HG03103 (cell line): ENCODE results near the gene KRT13.

Experiments
- ATAC-seq: cut with Tn5 transposase; IDR thresholded peaks from one replicate; pipeline ENCODE4 v1.9.1; 2021; ENCODE audit warnings: low read depth; ENCODE audit not compliant: unreplicated experiment

KRT13 gene

DNA sequence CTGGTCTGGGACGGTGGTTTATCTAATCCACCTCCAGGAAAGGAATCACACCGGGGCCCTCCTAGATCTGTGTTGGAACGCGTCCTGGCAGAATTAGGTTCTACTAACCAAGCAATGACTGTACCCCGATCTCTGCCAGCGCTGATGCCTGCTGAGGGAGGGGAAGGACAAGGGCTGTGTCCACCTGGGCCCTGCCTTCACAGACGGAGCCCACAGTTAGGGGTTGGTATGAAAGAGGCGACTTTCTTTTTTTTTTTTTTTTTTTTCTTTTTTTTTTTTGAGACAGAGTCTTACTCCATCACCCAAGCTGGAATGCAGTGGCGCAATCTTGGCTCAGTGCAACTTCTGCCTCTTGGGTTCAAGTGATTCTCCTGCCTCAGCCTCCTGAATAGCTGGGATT, 32.6 kb upstream of the KRT13 start:
- ATAC-seq, result no peak

DNA sequence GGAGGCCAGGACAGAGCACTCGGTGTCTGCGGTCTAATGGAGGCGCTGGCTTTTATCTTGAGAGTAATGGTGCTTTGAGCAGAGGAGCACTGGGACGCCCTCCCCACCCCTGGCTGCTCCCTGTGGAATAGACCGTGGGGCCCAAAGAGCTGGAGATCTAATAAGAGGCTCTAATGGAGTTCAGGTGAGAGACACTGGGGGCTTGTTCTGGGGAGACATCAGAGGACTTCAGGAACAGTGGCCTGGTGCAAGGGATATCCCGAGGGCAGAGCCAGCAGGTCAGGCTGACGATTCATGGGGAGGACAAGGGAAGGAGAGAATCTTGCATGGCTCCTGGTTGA, 32.2 kb upstream of the KRT13 start:
- no peak for ATAC-seq

DNA sequence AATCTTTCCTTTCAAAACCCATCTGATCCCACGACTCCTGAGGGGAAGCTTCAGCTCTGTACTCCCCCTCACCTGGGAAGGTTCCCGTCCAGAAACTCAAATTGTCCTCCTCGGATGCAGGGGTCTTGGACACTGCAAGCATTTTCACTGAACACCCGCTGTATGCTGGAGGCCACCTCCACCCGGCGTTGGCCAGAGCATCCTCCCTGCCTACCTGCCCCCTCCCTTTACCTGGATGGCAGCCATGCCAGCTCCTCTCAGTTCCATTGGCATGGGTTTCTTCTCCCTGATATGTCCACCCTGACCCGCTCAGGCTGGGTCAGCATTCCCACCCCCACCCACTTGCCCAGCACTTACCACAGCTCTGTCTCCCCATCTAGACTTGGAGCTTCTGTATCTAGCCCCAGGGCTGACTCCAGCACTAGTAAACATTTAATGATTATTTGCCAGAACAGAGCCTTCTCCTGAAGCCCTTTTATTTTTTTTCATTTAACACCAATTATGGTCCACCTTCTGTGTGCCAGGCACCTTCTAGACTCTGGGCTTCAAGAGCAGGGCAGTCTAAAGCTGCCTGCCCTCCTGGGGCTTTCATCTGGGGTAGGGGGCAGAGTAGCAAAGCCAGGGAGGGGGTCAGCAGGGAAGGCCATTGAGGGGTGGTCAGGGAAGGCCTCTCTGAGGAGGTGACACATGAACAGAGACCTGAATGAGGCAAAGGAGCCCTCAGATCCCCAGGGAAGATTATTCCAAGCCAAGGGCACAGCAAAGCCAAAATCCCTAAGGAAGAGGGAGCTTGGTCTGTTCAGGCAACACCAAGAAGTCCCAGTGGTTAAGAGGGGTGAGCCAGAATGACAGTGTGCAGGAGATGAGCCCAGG, 31.6 kb upstream of the KRT13 start:
- ATAC-seq, result no peak

DNA sequence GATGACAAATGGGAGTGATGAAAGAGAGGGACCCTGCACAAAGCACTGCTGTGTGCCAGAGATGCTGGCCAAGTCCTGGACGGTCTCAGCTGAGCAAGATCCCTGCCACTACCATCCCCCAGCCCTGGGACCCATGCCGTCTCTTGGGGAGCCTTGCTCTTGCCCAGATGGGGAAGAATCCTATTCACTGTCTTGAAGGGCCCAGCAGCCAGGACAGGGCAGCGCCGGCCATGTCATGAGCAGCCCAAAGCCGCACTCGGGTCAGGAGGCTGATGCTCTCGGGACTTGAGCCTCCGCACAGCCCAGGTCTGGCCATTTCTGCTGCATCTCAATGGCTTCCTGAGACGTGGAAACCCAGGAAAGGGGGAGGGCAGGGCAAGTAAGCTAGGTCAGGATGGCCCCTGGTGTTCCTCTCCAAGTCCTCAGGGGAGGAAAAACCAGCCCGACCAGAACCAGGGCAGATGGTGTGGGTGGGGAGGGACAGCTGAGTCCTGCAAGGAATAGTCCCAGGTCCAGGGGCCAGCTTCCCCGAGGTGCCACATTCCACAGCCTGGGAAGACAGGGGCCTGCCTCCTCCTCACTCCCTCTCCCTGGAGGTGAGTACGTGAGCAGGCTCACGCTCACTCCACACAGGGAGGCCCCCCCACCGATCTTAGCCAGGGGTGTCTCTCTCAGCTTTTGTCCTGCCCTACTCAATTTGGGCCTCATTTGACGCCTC, 30.5 kb upstream of the KRT13 start:
- no peak for ATAC-seq

DNA sequence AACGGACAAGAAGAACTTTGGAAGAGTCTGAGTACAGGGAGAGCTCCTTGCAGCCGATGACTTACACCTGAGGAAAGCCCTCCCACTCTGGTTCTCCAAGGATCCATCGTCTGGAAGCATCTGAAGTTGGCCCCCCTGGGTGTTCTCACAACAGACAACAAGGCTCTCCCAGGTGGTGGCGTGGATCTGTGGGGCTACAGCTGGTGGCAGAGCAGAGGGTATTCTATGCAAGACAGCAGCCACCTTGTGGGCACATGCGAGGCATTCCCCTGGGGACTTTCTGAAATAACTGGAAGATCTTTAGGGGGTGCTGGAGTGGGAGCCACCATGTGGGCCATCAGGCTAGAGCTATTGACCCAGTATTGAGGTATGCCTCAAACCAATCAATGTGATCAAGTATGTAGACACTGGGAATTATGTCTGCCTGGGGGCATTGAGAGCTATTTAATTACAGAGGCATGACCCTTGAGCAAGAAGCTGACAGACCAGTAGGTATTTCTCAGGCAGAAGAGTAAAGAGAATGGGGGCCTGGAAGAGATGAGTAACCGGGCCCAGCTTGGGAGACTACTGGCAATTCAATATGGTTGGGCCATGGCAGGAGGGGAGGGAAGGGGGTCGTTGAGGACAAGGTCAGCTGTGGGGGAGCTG, 29.6 kb upstream of the KRT13 start:
- ATAC-seq, result no peak

DNA sequence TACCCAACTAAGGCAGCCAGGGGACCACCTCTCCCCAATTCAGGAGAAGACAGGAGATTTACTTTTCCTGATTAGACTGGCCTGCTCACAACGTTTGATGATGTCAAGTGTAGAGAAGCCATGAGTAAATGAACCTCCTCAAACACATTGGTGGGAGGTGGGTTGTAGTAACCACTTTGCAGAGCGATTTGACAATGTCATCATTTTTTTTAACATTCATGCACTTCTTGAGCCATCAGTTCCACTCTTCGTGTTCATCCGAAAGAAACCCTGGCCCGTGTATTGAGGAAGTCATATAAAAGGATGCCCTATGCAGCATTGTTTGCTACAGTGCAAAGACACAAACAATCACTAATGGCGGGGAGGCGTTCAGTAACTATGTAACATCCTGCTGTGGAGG, 28.2 kb upstream of the KRT13 start:
- ATAC-seq, result no peak

DNA sequence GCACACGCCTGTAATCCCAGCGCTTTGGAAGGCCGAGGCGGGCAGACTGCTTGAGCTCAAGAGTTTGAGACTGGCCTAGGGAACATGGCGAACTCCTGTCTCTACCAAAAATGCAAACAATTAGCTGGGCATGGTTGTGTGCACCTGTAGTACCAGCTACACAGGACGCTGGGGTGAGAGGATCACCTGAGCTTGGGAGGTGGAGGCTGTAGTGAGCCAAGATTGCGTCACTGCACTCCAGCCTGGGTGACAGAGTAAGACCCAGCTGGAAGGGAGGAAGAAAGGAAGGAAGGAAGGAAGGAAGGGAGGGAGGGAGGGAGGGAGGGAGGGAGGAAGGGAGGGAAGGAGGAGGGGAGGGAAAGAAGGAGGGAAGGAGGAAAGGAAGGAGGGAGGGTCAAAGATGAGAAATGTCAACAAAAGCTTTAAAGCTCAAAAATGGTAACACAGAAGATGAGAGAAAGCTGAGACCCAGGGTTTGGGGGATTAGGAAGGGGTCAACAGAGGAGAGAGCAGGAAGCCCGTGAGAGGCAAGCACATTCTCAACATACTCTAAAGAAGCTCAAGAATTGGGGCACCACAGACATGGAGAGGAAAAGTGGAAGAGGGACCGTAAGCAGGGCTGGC, 27.6 kb upstream of the KRT13 start:
- no peak for ATAC-seq

DNA sequence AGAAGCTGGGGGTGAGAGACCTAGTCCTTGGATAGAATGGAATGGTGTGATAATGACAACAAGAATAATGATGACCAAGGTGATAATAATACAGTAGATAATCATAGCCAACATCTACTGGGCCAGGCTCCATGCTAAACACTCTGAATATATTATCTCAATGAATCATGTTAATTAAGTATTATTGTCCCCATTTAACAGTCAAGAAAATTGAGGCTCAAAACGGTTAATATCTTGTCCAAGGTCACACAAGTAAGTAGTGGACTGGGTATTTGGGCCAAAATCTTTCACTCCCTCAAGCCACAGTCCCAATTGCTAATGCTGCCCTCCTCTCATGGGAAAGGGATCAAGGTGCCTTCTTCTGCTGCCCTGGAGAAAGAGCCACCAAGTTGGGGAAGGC, 26.6 kb upstream of the KRT13 start:
- no peak for ATAC-seq

DNA sequence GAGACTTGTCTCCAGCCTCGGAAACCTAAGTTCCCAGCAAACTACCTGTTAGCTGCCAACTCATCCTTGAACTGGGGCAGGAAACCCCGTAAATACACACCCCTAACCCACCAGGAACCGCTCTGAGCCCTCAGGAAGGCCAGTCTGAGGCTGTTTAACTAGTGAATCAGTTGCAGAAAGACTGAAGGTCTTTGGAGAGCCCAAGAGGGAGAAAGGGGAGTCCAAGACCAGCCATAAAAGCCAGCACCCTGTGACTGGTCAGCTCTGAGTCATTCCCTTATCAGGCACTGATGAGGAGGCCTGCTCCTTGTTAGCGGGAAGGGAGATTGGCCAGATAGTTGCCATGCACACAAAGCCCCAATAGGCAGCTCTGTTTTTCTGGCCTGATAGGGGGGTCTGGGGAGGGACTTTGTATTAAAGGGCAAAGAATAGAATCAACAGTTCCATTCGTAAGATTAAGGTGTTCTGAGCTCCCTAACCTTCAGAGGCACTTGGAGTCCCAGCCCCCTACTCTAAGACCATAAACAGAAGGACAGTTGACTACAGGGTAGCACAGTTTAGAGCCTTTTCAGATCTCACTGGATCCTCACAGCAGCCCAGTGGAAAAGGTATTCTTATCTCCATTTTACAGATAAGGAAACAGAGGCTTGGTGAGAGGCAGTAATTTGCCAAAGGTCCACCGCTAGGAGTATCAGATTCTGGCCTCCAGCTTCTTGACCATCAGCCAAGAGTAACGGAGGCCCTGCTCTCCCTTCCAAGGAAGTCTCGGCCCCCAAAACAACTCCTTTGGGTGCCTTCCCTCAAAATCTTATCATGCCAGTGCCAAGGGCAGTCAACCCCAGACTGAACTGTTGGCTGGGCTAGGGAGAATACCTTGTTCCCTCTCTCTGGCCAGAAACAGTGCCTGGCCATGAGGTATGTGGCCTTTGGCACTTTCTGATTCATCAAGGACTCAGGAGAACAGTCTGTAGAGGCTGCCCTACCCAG, 24.9 kb upstream of the KRT13 start:
- ATAC-seq, result no peak

DNA sequence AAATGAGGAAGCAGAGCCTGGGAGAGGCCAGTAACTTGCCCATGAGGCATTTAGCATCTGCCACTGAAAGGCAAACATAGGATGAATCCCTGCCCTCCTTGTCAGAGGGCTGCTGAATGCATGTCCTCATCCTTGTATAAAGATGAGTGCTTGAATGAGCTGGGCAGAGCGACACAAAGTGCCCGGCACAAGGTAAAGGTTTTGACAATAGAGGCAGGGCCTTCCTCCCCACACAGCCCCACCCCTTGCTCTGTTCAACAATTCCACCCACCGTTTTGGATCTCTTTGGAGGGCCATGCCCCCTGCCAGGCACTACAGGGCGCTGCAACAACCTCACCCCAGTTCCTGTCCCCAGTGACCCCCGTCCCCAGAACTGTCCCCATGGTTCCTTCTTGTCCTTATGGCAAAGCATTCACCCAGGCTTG, 24.1 kb upstream of the KRT13 start:
- ATAC-seq, result no peak

DNA sequence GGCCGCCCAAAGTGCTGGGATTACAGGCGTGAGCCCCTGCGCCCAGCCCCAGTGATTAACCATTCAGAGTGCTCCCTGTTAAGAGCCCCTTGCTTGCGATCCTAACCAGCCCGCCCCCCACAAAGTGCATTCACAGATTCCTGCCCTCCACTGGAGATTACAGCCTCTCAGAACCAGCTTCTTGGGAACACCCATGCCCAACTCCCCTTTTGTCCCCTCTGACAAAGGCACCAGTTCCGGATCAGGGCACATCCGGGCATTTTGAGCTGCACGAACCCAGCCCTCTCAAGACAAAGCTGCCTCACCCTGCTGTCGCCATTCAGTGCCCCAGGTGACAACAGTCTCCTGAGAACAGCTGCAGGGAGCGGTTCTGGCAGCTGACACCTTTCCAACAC, 23.5 kb upstream of the KRT13 start:
- ATAC-seq, result no peak

DNA sequence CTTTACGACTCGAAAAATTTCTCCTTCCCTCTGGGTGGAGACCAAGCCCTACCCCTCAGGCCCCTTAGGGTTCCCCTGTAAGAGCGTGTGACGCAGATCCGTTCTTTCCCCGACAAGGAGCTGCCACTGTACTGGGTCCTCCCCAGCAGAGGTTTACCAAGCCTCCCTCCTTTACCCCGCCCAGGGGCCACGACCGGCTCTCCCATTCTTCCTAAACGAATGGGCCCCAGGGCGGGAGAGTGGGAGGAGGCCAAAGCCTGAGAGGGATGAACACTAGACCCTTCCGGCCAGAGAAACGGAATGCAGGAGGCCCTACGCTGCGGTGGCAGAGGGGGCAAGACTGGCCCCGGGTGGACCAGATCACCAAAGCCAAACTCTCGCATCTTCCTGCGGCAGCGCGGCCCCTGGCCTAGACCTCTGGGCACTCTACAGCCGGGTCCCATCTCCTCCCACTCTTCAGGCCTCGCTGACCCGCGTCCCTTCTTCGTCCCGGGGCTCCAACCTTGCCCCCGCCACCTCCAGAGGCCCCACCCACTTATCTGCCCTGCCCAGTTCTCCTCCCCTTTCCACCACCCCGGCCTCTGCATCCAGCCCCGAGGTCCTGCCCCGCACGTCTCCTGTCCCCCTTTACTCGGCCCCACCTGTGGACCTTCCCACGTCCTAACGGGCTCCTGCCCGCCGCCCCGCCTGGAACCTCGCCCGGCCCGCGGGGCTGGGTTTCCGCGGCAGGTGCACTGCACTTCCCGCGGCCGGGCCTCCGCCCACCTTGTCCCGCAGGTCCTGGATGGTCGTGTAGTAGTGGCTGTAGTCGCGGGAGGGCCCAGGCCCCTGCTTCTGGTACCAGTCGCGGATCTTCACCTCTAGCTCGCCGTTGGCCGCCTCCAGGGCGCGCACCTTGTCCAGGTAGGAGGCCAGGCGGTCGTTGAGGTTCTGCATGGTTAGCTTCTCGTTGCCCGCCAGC, 21.9 kb upstream of the KRT13 start:
- no peak for ATAC-seq

DNA sequence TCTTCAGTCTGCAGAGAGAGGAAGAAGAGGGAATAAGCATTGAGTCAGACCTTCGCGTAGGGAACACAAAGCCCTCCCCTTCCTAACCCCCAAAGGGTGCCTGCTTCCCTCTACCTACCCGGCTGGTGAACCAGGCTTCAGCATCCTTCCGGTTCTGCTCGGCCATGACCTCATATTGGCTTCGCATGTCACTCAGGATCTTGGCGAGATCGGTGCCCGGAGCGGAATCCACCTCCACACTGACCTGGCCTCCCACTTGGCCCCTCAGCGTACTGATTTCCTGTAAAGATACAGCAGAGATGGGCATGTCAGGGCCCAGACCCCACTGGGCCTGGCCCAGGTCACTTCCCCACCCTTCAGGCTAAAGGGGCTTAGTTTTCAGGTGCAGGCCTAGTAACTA, 18.8 kb upstream of the KRT13 start:
- ATAC-seq, result no peak

DNA sequence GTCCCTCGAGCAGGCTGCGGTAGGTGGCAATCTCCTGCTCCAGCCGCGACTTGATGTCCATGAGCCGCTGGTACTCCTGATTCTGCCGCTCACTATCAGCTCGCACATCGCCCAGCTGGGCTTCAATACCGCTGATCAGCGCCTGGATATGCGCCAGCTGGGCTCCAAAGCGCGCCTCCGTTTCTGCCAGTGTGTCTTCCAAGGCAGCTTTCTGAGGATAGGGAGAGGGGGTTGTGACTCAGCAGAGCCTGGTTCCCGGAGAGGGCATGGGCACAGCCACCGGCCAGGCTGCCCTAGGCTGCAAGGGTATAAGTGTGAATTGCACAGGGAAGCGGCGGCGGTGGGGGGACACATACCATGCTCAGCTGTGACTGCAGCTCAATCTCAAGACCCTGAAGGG, 18.4 kb upstream of the KRT13 start:
- no peak for ATAC-seq

DNA sequence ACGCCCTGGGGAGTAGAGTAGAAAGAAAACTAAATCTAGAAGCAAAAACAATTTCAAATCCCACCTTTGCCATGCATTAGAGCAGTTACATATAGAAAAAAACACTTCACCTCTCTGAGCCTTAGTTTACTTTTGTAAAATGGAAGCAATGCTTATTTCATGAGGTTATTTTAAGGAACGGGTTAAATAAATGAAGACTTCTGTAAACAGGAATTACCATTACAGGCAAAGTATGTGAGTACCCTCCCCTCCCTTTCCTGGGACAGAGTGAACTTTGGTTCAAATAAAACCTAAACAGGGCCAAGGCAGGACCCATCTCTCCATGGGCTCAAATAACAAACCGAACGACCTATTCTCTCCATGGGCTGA, 17.8 kb upstream of the KRT13 start:
- no peak for ATAC-seq

DNA sequence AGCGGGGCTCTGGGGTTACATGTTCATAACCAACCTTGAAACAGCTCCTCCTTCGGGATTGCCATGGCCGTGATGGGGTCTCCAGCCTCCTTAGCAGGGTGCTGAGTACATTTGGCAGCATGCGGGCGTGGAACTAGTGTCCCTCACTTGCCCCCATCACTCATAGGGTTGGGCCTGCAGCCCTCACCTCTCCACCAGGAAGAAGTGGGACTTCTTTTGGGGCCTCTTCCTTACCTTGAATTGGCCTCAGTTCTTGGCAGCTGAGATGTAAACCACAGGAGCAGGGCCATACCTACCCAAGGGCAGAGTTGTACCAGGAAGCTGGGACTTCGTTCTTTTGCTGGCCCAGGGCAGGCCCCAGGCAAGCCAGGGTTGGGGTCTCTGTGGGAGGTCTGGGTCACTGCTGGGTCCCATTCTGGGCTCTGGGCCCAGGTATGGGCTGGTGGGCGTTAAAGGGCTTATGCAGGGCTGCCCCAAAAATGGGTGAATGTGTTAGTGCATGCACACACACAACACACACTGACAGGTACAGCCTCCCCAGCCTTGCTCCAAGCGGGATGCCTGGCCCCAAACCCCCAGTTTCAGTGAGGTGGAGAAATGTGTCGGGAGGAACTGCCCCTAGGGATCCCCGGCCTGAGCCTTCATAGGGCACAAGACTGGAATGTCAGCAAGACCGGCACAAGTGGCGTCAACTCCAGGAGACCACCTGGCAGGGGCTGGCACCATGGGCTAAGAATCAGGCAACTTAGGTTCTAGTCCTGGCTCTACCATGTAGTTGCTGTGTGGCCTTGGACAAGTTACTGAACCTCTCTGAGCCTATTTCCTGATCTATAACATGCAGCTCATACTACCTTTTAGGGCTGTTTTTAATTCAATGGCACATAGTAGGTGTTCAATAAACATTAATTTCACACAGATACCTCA, 17.2 kb upstream of the KRT13 start:
- ATAC-seq, result no peak

DNA sequence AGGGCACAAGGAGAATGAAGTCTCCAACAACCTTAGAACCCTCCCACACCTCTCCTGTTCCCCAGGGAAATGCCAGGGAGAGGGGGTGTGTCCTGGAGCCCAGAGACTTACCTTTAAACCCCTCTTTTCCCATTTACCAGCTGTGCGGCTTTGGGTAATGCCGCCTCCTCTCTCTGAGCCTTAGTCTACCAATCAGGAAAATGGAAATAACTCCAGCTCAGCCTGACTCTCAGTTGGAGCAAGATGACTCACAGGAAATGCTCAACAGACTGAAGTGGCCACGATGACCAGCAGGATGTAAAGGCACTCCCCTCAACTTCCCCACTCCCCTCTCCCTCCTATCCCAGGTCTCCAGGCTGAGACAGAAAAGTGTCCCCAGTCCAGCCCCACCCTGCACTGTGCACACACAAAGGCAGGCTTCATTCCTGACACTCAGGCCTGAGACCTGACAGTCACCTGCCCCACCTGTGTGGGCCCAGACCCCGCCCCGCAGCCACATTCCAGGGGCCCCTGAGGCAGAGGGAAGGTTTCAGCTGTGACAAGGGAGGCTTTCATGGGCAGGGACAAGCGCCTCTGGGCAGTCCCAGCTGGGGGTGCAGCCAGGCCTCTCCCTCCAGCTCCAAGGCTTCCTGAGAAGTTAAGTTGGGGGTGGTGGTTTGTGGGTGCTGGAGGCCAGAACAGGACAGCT, 16.3 kb upstream of the KRT13 start:
- ATAC-seq, result no peak
